ENCODE measurements around the gene HMX3.

The HMX3 gene

GRCh38 chr10:123140164-123140982, 4.6 kb downstream of the HMX3 start:
- TF ChIP-seq CTCF (IDR thresholded peaks at IDR 0.05; ENCODE audit: insufficient read depth, low read depth, low read length, missing control alignments) = no peak
- H3K4me3 ChIP-seq (ENCODE audit: low read length) = no peak overlapping the region
- DNase-seq (ENCODE audit: low read depth) = no peak

- H3K4me3 ChIP-seq (ENCODE audit: low read length) = no peak overlapping the region
- TF ChIP-seq CTCF (IDR thresholded peaks at IDR 0.05; ENCODE audit: insufficient read depth, low read depth, low read length, missing control alignments) = no peak
- DNase-seq (ENCODE audit: low read depth) = no peak
These were observed 5.2 kb downstream of the HMX3 start for GRCh38 chr10:123140983-123141390.

- TF ChIP-seq CTCF (IDR thresholded peaks at IDR 0.05; ENCODE audit: insufficient read depth, low read depth, low read length, missing control alignments) = no peak
- no peak for DNase-seq (ENCODE audit: low read depth)
- no peak overlapping the region for H3K4me3 ChIP-seq (ENCODE audit: low read length)
These were observed 6.3 kb downstream of the HMX3 start for GRCh38 chr10:123141791-123142700.

GRCh38 chr10:123142701-123143161, 7.0 kb downstream of the HMX3 start:
- H3K4me3 ChIP-seq (ENCODE audit: low read length) = no peak overlapping the region
- no peak for DNase-seq (ENCODE audit: low read depth)
- no peak for TF ChIP-seq CTCF (IDR thresholded peaks at IDR 0.05; ENCODE audit: insufficient read depth, low read depth, low read length, missing control alignments)

- H3K4me3 ChIP-seq (ENCODE audit: low read length) = no peak overlapping the region
- no peak for TF ChIP-seq CTCF (IDR thresholded peaks at IDR 0.05; ENCODE audit: insufficient read depth, low read depth, low read length, missing control alignments)
- DNase-seq (ENCODE audit: low read depth) = no peak
These were observed 7.5 kb downstream of the HMX3 start for GRCh38 chr10:123143162-123143824.

GRCh38 chr10:123143825-123144168, 8.0 kb downstream of the HMX3 start:
- H3K4me3 ChIP-seq (ENCODE audit: low read length) = no peak overlapping the region
- TF ChIP-seq CTCF (IDR thresholded peaks at IDR 0.05; ENCODE audit: insufficient read depth, low read depth, low read length, missing control alignments) = no peak
- DNase-seq (ENCODE audit: low read depth) = no peak
